MM.1S (cell line): ENCODE data around the gene ZXDC.

Source experiments
- DNase-seq: peaks from one replicate; pipeline ENCODE4 v3.0.0-alpha.2; 2015
- H2AFZ ChIP-seq: fragments of 300-600 bp; sonication (generic); 2 replicates; pipeline ENCODE4 v1.6.0; 2016; ENCODE audit warnings: antibody characterized with exemption, low read length
- H3F3A ChIP-seq: fragments of 300-600 bp; sonication (generic); 2 replicates; pipeline ENCODE4 v1.6.1; 2016; ENCODE audit warnings: mild to moderate bottlenecking, antibody characterized with exemption, low read length, moderate library complexity, mixed read lengths; ENCODE audit not compliant: insufficient read depth
- H3K27ac ChIP-seq: fragments of 300-600 bp; sonication (generic); 2 replicates; pipeline ENCODE4 v1.5.1; 2016; ENCODE audit warnings: mild to moderate bottlenecking, low read length
- H3K27me3 ChIP-seq: fragments of 300-600 bp; sonication (generic); replicated peaks from 2 replicates; pipeline ENCODE4 v1.6.0; 2016; ENCODE audit warnings: low read length; ENCODE audit not compliant: insufficient read depth
- H3K36me3 ChIP-seq: fragments of 300-600 bp; sonication (generic); replicated peaks from 2 replicates; pipeline ENCODE4 v1.6.1; 2016; ENCODE audit warnings: mild to moderate bottlenecking, low read length, mixed read lengths; ENCODE audit not compliant: insufficient read depth
- H3K4me1 ChIP-seq: fragments of 300-600 bp; sonication (generic); 2 replicates; pipeline ENCODE4 v1.6.1; 2016; ENCODE audit warnings: low read length, mixed read lengths
- H3K4me2 ChIP-seq: fragments of 300-600 bp; sonication (generic); 2 replicates; pipeline ENCODE4 v1.6.0; 2016; ENCODE audit warnings: low read depth, low read length
- H3K4me3 ChIP-seq: fragments of 300-600 bp; sonication (generic); 2 replicates; pipeline ENCODE4 v1.5.1; 2016; ENCODE audit warnings: low read length, mixed read lengths
- H3K79me2 ChIP-seq: fragments of 300-600 bp; sonication (generic); 2 replicates; pipeline ENCODE4 v1.6.1; 2016; ENCODE audit warnings: mixed run types, low read length, mixed read lengths
- H3K9ac ChIP-seq: fragments of 300-600 bp; sonication (generic); 2 replicates; pipeline ENCODE4 v1.6.1; 2016; ENCODE audit warnings: low read length, mixed read lengths
- H3K9me2 ChIP-seq: fragments of 300-600 bp; sonication (generic); replicated peaks from 2 replicates; pipeline ENCODE4 v1.6.1; 2016; ENCODE audit warnings: mild to moderate bottlenecking, low read length, mixed read lengths; ENCODE audit not compliant: insufficient read depth
- H3K9me3 ChIP-seq: fragments of 300-600 bp; sonication (generic); replicated peaks from 2 replicates; pipeline ENCODE4 v1.6.1; 2016; ENCODE audit warnings: mild to moderate bottlenecking, low read length, mixed read lengths; ENCODE audit not compliant: insufficient read depth
- H4K20me1 ChIP-seq: fragments of 300-600 bp; sonication (generic); 2 replicates; pipeline ENCODE4 v1.6.1; 2016; ENCODE audit warnings: mild to moderate bottlenecking, low read length, moderate library complexity, mixed read lengths; ENCODE audit not compliant: insufficient read depth
- EZH2 ChIP-seq: fragments of 300-600 bp; sonication (generic); optimal IDR thresholded peaks from 2 replicates; pipeline ENCODE3; 2017; ENCODE audit warnings: low read depth, mild to moderate bottlenecking, antibody characterized with exemption, low read length, mixed read lengths
- EZH2phosphoT487 ChIP-seq: fragments of 300-600 bp; sonication (generic); IDR thresholded peaks from 2 replicates; pipeline ENCODE4 v1.6.1; 2018; ENCODE audit warnings: antibody characterized with exemption, low read length
- TF ChIP-seq, protein P1 (sequence below): fragments of 300-600 bp; sonication (generic); IDR thresholded peaks from 2 replicates; pipeline ENCODE4 v1.5.1; 2016; ENCODE audit warnings: antibody characterized with exemption, low read length, mixed read lengths

ZXDC gene

GRCh38 chr3:126475413-126476114, at the start of gene ZXDC:
Gene ZXDC, minus strand, starts transcription at chr3:126475891. Its CDS starts 26 bp downstream, at chr3:126475865.
- H3F3A ChIP-seq, result peaks cover 4% of the 10 kb centered on the region; the same call in 1 of the 2 replicates
- peak within 1 kb of the TSS; percentile 80 for H3K4me3 ChIP-seq
- peaks cover 6% of the 10 kb centered on the region; the same call in 1 of the 2 replicates for H3K36me3 ChIP-seq
- no peaks in the 10 kb centered on the region for H3K9me3 ChIP-seq
- peak within 1 kb of the TSS; percentile 100 for H2AFZ ChIP-seq
- peak within 1 kb of the TSS; percentile 59 for H3K9ac ChIP-seq
- peaks cover 45% of the 10 kb centered on the region for H3K79me2 ChIP-seq
- peak within 1 kb of the TSS; percentile 99 for H3K4me2 ChIP-seq
- H3K4me1 ChIP-seq, result peaks cover 18% of the 10 kb centered on the region
- 0 out of 2 replicates have a peak, but pooled peaks cover 5% of the 10 kb centered on the region for H4K20me1 ChIP-seq
- H3K9me2 ChIP-seq, result no peaks in the 10 kb centered on the region
- H3K27ac ChIP-seq, result peak within 1 kb of the TSS; percentile 34; the same call in 1 of the 2 replicates
- no peaks in the 10 kb centered on the region for H3K27me3 ChIP-seq
- DNase-seq, result peak; percentile 97
- TF ChIP-seq EZH2, result no peak
- TF ChIP-seq, protein P1, sequence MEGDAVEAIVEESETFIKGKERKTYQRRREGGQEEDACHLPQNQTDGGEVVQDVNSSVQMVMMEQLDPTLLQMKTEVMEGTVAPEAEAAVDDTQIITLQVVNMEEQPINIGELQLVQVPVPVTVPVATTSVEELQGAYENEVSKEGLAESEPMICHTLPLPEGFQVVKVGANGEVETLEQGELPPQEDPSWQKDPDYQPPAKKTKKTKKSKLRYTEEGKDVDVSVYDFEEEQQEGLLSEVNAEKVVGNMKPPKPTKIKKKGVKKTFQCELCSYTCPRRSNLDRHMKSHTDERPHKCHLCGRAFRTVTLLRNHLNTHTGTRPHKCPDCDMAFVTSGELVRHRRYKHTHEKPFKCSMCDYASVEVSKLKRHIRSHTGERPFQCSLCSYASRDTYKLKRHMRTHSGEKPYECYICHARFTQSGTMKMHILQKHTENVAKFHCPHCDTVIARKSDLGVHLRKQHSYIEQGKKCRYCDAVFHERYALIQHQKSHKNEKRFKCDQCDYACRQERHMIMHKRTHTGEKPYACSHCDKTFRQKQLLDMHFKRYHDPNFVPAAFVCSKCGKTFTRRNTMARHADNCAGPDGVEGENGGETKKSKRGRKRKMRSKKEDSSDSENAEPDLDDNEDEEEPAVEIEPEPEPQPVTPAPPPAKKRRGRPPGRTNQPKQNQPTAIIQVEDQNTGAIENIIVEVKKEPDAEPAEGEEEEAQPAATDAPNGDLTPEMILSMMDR, result peak; percentile 30
- no peak for TF ChIP-seq EZH2phosphoT487

DNA sequence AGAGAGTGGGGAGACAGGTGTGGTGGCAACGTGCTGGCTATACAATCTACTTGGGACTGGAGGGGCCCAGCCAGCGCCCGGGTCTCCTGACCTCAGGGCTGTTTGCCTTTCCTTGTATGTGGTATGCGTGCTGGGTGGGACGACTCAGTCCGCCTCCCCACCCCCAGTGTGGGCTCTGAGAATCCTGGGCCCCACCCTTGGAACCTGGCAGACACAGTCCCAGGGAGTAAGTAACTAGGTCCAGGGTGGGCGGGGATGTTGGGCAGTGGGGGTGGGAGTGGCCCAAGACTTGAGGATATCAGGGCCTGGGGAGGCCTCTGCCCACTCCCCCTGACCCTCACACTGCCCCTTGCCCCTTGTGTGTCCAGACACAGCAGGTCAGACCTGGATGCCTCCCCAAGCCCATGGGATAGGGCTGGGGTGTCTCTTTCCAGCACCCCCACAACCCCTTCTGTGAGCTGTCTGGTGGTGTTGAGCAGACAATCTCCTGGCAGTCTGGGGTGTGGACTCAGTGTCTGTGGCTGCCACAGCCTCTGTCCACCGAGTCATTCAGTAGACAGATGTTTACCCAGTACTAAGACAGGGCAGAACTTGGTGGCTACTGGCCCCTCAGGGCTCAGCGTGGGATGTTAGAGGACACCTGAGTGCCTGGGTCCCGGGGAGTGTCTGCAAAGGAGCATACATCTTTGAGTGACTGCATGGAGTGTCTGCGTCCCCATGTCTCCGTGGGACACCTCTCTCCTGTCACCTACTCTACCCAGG, 49.6 kb upstream of the ZXDC start:
- Histone ChIP-seq H3K9me2 (no peaks in the 10 kb centered on the region), H3K27ac (no peak overlapping the region), H4K20me1 (no peaks in the 10 kb centered on the region), H3K9me3 (no peaks in the 10 kb centered on the region), H3K4me2 (no peak overlapping the region), H3F3A (no peaks in the 10 kb centered on the region), H3K4me1 (no peaks in the 10 kb centered on the region), H2AFZ (no peak overlapping the region), H3K27me3 (peaks cover 26% of the 10 kb centered on the region), H3K9ac (no peak overlapping the region), H3K36me3 (no peaks in the 10 kb centered on the region), H3K4me3 (no peak overlapping the region), H3K79me2 (no peaks in the 10 kb centered on the region)
- DNase-seq, result no peak
- TF ChIP-seq, protein P1, result no peak
- TF ChIP-seq EZH2phosphoT487, result no peak
- no peak for TF ChIP-seq EZH2

GRCh38 chr3:126524429-126524988, 48.8 kb upstream of the ZXDC start:
- H3K27me3 ChIP-seq, result peaks cover 29% of the 10 kb centered on the region
- no peaks in the 10 kb centered on the region for H3K36me3 ChIP-seq
- no peaks in the 10 kb centered on the region for H3K9me2 ChIP-seq
- TF ChIP-seq, protein P1, result no peak
- no peak for TF ChIP-seq EZH2
- TF ChIP-seq EZH2phosphoT487, result no peak
- H2AFZ ChIP-seq, result no peak overlapping the region
- H3K4me3 ChIP-seq, result peak overlapping the region; percentile 33; the same call in 1 of the 2 replicates
- H3K27ac ChIP-seq, result no peak overlapping the region
- DNase-seq, result no peak
- H4K20me1 ChIP-seq, result no peaks in the 10 kb centered on the region
- no peaks in the 10 kb centered on the region for H3K4me1 ChIP-seq
- no peaks in the 10 kb centered on the region for H3F3A ChIP-seq
- H3K9ac ChIP-seq, result no peak overlapping the region
- peak overlapping the region; percentile 39; the same call in 1 of the 2 replicates for H3K4me2 ChIP-seq
- H3K9me3 ChIP-seq, result no peaks in the 10 kb centered on the region
- H3K79me2 ChIP-seq, result no peaks in the 10 kb centered on the region
